OCI-LY7 (cell line): ENCODE measurements around the gene GTSE1.

Experiments used
- CTCF ChIP-seq: fragments of 200-600 bp; sonication (generic); conservative IDR thresholded peaks from 2 replicates; pipeline ENCODE4 v1.5.1; 2014; ENCODE audit warnings: mild to moderate bottlenecking, antibody characterized with exemption, low read length, moderate library complexity, mixed read lengths
- EZH2phosphoT487 ChIP-seq: fragments of 200-600 bp; sonication (generic); IDR thresholded peaks from 2 replicates; pipeline ENCODE4 v1.6.1; 2018; ENCODE audit warnings: low read depth, borderline replicate concordance, mild to moderate bottlenecking, mixed run types, antibody characterized with exemption, low read length, moderate library complexity, mixed read lengths

DNA sequence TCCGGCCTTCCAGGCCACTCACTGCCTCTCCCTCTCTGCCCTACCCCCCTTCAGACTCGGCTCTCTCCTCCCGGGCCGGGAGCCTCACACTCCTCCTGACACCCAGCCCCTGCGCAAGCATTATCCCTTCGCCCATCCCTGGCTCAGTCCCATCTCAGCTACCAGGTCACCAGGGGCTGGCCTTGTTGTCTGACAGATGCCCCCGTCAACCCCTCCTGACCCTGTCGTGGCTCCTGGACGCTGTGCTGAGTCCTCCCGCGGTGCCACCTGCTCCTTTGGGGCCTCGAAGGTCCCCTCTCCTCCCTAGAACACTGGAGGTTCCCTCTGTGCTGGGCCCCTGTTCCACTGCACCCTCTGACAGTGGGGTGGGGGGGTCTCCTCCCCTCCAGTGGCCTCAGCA lies 71.8 kb downstream of the GTSE1 start:
- no peak for TF ChIP-seq CTCF
- no peak for TF ChIP-seq EZH2phosphoT487
